ENCODE results near the gene SPDYE1. TPM values are rescaled to one million over a fixed set of nuclear protein-coding genes. Genes with fewer than 3 reads are reported as not detected.

The SPDYE1 gene
- polyA plus RNA-seq, 1 donor (not counting 4 experiments of a cell fraction or from before 2014, with no cell fraction given) = not detected

- H3K4me2 ChIP-seq (ENCODE audit: control insufficient read depth, extremely low read depth, insufficient read depth, low read depth, low read length) = no peak overlapping the region
- H3K36me3 ChIP-seq (ENCODE audit: control insufficient read depth in 2 of 2, extremely low read depth in 1 of 2, insufficient read depth in 2 of 2, low read length in 2 of 2) = peaks cover 48 to 55% of the 10 kb centered on the region in 2 experiments
- peaks cover 6% of the 10 kb centered on the region for H4K20me1 ChIP-seq (ENCODE audit: control insufficient read depth, extremely low read depth, insufficient read depth, low read length)
- H2AFZ ChIP-seq (ENCODE audit: control insufficient read depth, low read length) = no peak overlapping the region
- no peak overlapping the region for H3K4me3 ChIP-seq (ENCODE audit: control insufficient read depth in 2 of 3, extremely low read depth in 1 of 3, insufficient read depth in 2 of 3, low read depth in 1 of 3, low read length in 3 of 3)
- H3K9ac ChIP-seq (ENCODE audit: control insufficient read depth, extremely low read depth, insufficient read depth, low read length) = no peak overlapping the region
- no peaks in the 10 kb centered on the region for H3K27me3 ChIP-seq (ENCODE audit: control insufficient read depth, extremely low read depth, insufficient read depth, low read length)
- dilution Hi-C loops (cut with MboI; ENCODE audit: extremely low pct_ligation_motif_present, low sequenced_read_pairs) = no loop called here
- no peaks in the 10 kb centered on the region for H3K9me1 ChIP-seq (ENCODE audit: control insufficient read depth, extremely low read depth, insufficient read depth, low read length)
- no peak overlapping the region for H3K27ac ChIP-seq (ENCODE audit: control insufficient read depth, insufficient read depth, low read length)
- H3K9me3 ChIP-seq (ENCODE audit: control insufficient read depth, low read depth, low read length) = no peaks in the 10 kb centered on the region
- H3K4me1 ChIP-seq (ENCODE audit: control insufficient read depth, extremely low read depth, insufficient read depth, low read length) = peaks cover 3% of the 10 kb centered on the region
- H3K79me2 ChIP-seq (ENCODE audit: control insufficient read depth, insufficient read depth, low read length) = peaks cover 5% of the 10 kb centered on the region
- FAIRE-seq = no peak
- DNase-seq (ENCODE audit: low read depth, low spot score) = no peak
- TF ChIP-seq EZH2 (IDR thresholded peaks at IDR 0.05; ENCODE audit: low read length) = no peak
- TF ChIP-seq, protein P1, sequence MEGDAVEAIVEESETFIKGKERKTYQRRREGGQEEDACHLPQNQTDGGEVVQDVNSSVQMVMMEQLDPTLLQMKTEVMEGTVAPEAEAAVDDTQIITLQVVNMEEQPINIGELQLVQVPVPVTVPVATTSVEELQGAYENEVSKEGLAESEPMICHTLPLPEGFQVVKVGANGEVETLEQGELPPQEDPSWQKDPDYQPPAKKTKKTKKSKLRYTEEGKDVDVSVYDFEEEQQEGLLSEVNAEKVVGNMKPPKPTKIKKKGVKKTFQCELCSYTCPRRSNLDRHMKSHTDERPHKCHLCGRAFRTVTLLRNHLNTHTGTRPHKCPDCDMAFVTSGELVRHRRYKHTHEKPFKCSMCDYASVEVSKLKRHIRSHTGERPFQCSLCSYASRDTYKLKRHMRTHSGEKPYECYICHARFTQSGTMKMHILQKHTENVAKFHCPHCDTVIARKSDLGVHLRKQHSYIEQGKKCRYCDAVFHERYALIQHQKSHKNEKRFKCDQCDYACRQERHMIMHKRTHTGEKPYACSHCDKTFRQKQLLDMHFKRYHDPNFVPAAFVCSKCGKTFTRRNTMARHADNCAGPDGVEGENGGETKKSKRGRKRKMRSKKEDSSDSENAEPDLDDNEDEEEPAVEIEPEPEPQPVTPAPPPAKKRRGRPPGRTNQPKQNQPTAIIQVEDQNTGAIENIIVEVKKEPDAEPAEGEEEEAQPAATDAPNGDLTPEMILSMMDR (optimal IDR thresholded peaks at IDR 0.05 in 1 of 3, IDR thresholded peaks at IDR 0.05 in 1 of 3, conservative IDR thresholded peaks at IDR 0.05 in 1 of 3; ENCODE audit: extremely low read depth in 1 of 3, insufficient read depth in 2 of 3, low read length in 3 of 3) = no peak
Measured at GRCh38 chr7:44059219-44060090, 61.8 kb downstream of the SPDYE1 start.

Other genes with a start within 250 kb of the SPDYE1 start
- gene BLVRA, start 239.2 kb upstream of the SPDYE1 start, polyA plus RNA-seq = 34.8 to 59.3 TPM (median 49.6 TPM) in 3 replicates
- 94.8 to 113 TPM (median 104 TPM) in 3 replicates for gene MRPS24, start 128.4 kb upstream of the SPDYE1 start, polyA plus RNA-seq
- gene URGCP, start 91.3 kb upstream of the SPDYE1 start, polyA plus RNA-seq = 24.8 to 29.7 TPM (median 27.6 TPM) in 3 replicates
- 7.9 to 11.0 TPM (median 8.1 TPM) in 3 replicates for gene UBE2D4, start 71.5 kb upstream of the SPDYE1 start, polyA plus RNA-seq
- 76.1 to 107 TPM (median 88.4 TPM) in 3 replicates for gene DBNL, start 46.8 kb downstream of the SPDYE1 start, polyA plus RNA-seq
- gene PGAM2, start 67.7 kb downstream of the SPDYE1 start, polyA plus RNA-seq = not detected in 3 replicates
- 4.7 to 5.9 TPM (median 4.8 TPM) in 3 replicates for gene POLM, start 84.6 kb downstream of the SPDYE1 start, polyA plus RNA-seq
- gene AEBP1, start 106.4 kb downstream of the SPDYE1 start, polyA plus RNA-seq = 0.03 to 0.18 TPM (median 0.03 TPM) in 3 replicates
- 140 to 158 TPM (median 152 TPM) in 3 replicates for gene POLD2, start 125.7 kb downstream of the SPDYE1 start, polyA plus RNA-seq
- gene MYL7, start 143.4 kb downstream of the SPDYE1 start, polyA plus RNA-seq = 0.19 to 2.9 TPM (median 0.59 TPM) in 3 replicates
- 0.03 TPM in 1 of 3 replicates, not detected in the others for gene GCK, start 191.5 kb downstream of the SPDYE1 start, polyA plus RNA-seq
- gene YKT6, start 203.1 kb downstream of the SPDYE1 start, polyA plus RNA-seq = 139 to 192 TPM (median 148 TPM) in 3 replicates

Data from keratinocyte (primary cell).